PC-9 (cell line): ENCODE data around the gene RRN3.
"Not testable (repeated sequence)": the region's sequence is repeated elsewhere in the genome, so short reads cannot be mapped to it uniquely, and the experiment has no call there.

Experiments
- EZH2 ChIP-seq: fragments of 200-600 bp; sonication (generic); IDR thresholded peaks from 2 replicates; pipeline ENCODE4 v1.8.0; 2017; ENCODE audit warnings: antibody characterized with exemption, low read depth
- TF ChIP-seq, protein P1 (sequence below): fragments of 200-600 bp; sonication (generic); conservative IDR thresholded peaks from 2 replicates; pipeline ENCODE4 v1.6.1; 2017; ENCODE audit warnings: mixed run types, antibody characterized with exemption, mild to moderate bottlenecking, moderate library complexity

GRCh38 chr16:15062085-15062810 is 31.8 kb downstream of the RRN3 start:
- TF ChIP-seq, protein P1, sequence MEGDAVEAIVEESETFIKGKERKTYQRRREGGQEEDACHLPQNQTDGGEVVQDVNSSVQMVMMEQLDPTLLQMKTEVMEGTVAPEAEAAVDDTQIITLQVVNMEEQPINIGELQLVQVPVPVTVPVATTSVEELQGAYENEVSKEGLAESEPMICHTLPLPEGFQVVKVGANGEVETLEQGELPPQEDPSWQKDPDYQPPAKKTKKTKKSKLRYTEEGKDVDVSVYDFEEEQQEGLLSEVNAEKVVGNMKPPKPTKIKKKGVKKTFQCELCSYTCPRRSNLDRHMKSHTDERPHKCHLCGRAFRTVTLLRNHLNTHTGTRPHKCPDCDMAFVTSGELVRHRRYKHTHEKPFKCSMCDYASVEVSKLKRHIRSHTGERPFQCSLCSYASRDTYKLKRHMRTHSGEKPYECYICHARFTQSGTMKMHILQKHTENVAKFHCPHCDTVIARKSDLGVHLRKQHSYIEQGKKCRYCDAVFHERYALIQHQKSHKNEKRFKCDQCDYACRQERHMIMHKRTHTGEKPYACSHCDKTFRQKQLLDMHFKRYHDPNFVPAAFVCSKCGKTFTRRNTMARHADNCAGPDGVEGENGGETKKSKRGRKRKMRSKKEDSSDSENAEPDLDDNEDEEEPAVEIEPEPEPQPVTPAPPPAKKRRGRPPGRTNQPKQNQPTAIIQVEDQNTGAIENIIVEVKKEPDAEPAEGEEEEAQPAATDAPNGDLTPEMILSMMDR, result not testable (repeated sequence)
- TF ChIP-seq EZH2, result not testable (repeated sequence)
